Measurements from ENCODE around the gene CRNKL1. TPM values are rescaled to one million over a fixed set of nuclear protein-coding genes. Genes with fewer than 3 reads are reported as not detected.
"Not testable (repeated sequence)": the region's sequence is repeated elsewhere in the genome, so short reads cannot be mapped to it uniquely, and the experiment has no call there.

Gene CRNKL1
- total RNA-seq, 1 experiment from 2014 or later: 34.9 TPM

DNA sequence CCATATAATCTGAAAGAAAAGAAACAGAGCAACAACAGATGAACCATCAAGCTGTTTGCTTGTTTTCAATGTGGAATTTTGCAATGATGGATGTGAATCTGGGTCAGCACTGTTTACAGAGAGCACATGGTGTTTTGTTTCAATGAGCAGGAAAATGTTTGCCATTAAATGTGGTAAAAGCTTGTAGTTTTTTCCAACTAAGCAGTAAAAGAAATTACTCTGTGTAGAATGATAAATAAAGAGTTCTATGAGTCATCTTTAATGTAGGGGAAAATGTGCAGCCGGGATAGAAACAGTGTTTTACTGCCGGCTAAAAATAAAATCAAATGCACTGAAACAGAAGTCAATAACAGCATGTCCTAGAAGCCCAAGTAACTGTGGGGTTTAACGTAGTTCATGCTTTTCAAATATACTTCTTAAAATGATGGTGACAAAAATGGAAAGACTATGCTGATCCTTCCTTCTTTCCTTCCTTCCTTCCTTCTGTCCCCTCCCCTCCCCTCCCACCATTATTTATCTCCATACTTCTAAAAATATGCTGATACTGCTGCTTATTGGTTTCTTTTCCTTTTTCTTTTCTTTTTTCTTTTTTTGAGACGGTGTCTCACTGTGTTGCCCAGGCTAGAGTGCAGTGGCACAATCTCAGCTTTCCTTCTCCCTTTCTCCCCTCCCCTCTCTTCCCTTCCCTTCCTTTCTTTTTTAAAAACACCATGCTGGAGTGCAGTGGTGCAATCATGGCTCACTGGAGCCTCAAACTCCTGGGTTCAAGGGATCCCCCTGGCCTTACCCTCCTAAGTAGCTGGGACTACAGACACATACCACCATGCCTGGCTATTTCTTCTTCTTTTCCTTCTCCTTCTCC, 41.4 kb downstream of the CRNKL1 start:
- peak; percentile 15 for DNase-seq (ENCODE audit: extremely low read depth, low read depth)

- no peak for DNase-seq (ENCODE audit: extremely low read depth, low read depth)
These were observed 42.4 kb downstream of the CRNKL1 start for GRCh38 chr20:20009784-20010253.

GRCh38 chr20:20005342-20005741, 46.9 kb downstream of the CRNKL1 start:
- DNase-seq (ENCODE audit: extremely low read depth, low read depth): no peak

DNA sequence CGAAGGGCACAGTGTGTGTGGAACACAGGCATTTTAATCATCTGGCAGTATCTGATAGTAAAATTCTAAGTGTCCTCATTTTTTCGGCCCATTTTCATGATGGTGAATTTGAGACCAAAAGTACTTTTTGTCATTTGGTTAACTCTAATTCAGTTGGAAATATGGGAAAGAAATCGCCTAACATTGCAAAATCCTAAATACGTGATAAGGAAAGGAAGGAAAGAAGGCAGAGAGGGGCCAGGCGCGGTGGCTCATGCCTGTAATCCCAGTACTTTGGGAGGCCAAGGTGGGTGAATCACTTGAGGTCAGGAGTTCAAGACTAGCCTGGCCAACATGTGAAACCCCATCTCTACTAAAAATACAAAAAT, 48.3 kb downstream of the CRNKL1 start:
- not testable (repeated sequence) for DNase-seq (ENCODE audit: extremely low read depth, low read depth)

GRCh38 chr20:20003031-20003954, 49.0 kb downstream of the CRNKL1 start:
- no peak for DNase-seq (ENCODE audit: extremely low read depth, low read depth)

GRCh38 chr20:20002101-20002998, 49.9 kb downstream of the CRNKL1 start:
- no peak for DNase-seq (ENCODE audit: extremely low read depth, low read depth)

DNA sequence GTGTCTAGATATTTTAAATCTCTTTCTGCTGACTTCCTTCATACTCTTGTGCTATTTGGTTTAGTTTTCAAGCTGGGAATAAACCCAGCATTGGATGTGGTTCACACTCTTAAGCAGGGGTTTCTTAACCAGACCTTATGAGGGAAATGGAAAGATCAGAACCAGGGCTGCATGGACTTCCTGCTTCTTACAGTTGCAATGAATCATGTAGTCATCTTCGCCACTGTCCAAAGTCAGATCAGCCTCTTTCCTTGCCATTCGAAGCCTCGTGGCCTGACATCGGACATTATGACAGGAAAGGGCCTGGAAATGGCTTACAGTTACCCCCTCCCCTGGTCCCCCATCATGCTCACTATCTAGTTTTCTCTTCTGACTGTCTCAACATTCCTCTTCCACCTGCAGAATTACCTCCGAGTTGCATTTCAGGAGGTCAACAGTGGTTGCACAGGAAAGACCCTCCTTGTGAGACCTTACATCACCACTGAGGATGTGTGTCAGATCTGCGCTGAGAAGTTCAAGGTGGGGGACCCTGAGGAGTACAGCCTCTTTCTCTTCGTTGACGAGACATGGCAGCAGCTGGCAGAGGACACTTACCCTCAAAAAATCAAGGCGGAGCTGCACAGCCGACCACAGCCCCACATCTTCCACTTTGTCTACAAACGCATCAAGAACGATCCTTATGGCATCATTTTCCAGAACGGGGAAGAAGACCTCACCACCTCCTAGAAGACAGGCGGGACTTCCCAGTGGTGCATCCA, 51.9 kb downstream of the CRNKL1 start:
- DNase-seq (ENCODE audit: extremely low read depth, low read depth): no peak

GRCh38 chr20:19998990-19999705, 53.1 kb downstream of the CRNKL1 start:
- no peak for DNase-seq (ENCODE audit: extremely low read depth, low read depth)

DNA sequence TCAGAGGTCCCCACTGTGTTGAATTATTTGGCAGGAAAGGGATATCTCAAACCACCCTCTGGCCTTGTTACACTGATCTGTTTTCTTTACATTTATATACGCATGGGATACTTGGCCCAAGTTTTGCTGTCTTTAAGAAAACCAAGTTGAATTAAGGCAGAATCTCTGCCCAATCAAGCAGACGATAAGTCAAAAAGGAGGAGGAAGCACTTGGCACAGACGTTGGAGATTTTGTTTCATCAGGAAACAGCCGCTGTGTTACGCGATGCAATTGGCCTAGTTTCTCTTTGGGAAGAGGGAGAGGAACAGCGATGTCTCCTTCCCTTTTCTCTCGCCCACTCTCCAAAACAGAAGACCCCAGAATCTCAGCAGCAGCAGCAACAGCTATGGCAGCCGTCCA, 55.3 kb downstream of the CRNKL1 start:
- DNase-seq (ENCODE audit: extremely low read depth, low read depth): no peak

DNA sequence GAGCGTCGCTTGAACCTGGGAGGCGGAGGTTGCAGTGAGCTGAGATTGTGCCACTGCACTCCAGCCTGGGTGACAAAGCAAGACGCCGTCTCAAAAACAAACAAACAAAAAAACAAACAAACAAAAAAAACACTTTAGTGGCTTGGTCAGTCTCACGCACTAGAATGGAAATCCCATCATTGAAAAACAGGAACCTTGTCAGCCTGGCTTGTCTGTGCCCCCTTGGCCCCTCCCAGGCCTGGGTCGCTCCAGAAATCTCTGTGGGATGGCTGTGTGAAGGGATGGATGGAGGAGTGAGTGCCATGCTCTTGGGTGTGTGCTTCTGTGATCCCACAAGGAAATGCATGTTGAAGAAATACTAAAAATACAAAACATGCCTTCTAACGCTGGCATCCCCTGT, 56.0 kb downstream of the CRNKL1 start:
- DNase-seq (ENCODE audit: extremely low read depth, low read depth): no peak

DNA sequence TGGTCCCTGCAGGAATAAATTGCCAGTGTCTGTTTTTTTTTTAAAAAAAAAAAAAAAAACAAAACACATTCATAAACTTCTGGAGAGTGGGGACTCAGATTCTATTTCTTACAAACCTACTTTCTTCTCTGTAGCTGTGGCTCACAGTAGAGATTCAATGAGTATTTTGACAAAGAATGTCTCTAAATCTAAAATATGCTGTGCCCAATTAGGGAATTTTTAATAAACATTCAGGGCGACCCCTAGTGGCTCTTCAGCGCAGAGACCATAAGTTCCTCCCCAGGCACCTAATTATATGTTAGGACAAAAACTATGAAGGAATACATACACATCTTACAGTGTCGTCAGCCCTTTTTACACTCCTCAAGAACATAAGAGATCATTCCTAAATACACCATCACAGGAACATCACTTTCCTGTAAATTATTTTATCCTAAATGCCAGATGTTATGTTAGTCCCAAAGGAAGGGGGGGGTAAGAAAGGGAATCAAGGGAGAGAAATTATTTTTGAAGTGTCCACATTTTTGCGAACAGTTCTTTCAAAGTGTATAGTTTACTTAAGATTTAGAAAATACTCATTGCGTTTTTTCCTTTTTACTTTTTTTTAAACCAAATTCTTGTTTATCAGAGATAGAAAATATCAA, 56.9 kb downstream of the CRNKL1 start:
- DNase-seq (ENCODE audit: extremely low read depth, low read depth): no peak

- no peak for DNase-seq (ENCODE audit: extremely low read depth, low read depth)
These were observed 58.2 kb downstream of the CRNKL1 start for GRCh38 chr20:19993958-19994669.

- peak; percentile 88 for DNase-seq (ENCODE audit: extremely low read depth, low read depth)
These were observed 59.0 kb downstream of the CRNKL1 start for GRCh38 chr20:19992996-19993908.

- DNase-seq (ENCODE audit: extremely low read depth, low read depth): no peak
These were observed 60.4 kb downstream of the CRNKL1 start for GRCh38 chr20:19991854-19992253.

GRCh38 chr20:19991308-19991707, 61.0 kb downstream of the CRNKL1 start:
- DNase-seq (ENCODE audit: extremely low read depth, low read depth): peak; percentile 70

GRCh38 chr20:19990850-19991249, 61.4 kb downstream of the CRNKL1 start:
- DNase-seq (ENCODE audit: extremely low read depth, low read depth): peak; percentile 84

DNA sequence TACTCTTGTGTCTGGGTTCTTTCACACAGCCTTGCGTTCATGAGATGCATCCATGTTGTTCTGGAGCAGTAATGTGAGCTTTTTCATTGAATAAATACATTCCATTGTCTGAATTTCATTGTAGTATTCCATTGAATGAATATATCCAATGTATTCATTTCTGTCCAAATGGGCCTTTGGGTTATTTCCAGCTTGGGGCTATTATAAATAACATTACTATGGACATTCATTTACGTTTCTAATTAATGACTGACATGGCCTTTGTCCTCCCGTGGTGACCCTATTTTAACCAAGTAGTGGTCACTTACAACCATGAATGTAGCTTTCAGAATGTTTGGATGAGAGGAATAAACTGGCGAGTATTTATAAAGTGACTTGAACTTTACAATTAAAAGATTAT, 65.2 kb downstream of the CRNKL1 start:
- no peak for DNase-seq (ENCODE audit: extremely low read depth, low read depth)

Measured in NCI-H460 (cell line).